A673 (cell line): ENCODE results near the gene GLRA3.

Experiments used
- CTCF ChIP-seq: fragments of 300-800, 200-600 bp; sonication (generic); conservative IDR thresholded peaks from 2 replicates; pipeline ENCODE4 v1.5.1; 2017; ENCODE audit warnings: low read depth, mild to moderate bottlenecking, antibody characterized with exemption, low read length, moderate library complexity, mixed read lengths
- EZH2 ChIP-seq: fragments of 200-600 bp; sonication (generic); IDR thresholded peaks from 2 replicates; pipeline ENCODE4 v1.6.1; 2017; ENCODE audit warnings: borderline replicate concordance, low read depth, mild to moderate bottlenecking, mixed read lengths, antibody characterized with exemption, low read length; ENCODE audit not compliant: poor library complexity, severe bottlenecking

GRCh38 chr4:174794543-174795094 lies 34.4 kb downstream of the GLRA3 start:
- TF ChIP-seq CTCF: no peak
- TF ChIP-seq EZH2: no peak
